ENCODE results near the gene DOCK3.
"Not testable (repeated sequence)": the region's sequence is repeated elsewhere in the genome, so short reads cannot be mapped to it uniquely, and the experiment has no call there.

Gene DOCK3

DNA sequence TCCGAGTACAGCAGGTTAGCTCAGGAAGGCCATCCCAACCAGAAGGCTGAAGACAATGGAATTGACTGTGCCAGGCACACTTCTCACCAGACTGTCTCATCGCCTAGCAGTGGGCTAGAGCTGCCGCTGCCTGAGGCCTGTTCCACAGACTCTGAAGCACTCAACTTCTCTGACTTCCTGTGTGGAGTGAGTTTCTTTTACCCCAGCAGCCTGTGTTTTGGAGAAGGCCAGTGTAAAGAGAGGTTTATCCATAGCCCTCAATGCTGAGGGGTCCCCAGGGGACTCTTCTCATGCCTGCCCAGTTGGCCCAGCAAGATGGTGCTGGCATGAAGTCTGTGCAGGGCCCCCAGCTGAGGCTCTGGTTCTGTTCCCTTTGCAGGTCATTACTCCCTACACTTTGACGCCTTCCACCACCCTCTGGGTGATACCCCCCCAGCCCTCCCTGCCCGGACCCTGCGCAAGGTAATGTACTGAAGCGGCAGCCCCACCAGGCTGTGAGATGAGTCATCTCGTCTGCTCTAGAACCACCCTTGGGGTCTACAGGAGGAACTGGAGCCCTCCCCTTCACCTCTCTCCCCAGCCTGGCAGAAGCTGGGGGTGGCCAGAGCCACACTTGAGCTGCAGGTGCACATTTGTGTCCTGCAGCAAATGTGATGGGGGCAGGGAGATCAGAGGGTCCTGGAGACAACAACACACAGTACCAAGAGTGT is 705.2 kb downstream of the DOCK3 start:
- no peak for DNase-seq

DNA sequence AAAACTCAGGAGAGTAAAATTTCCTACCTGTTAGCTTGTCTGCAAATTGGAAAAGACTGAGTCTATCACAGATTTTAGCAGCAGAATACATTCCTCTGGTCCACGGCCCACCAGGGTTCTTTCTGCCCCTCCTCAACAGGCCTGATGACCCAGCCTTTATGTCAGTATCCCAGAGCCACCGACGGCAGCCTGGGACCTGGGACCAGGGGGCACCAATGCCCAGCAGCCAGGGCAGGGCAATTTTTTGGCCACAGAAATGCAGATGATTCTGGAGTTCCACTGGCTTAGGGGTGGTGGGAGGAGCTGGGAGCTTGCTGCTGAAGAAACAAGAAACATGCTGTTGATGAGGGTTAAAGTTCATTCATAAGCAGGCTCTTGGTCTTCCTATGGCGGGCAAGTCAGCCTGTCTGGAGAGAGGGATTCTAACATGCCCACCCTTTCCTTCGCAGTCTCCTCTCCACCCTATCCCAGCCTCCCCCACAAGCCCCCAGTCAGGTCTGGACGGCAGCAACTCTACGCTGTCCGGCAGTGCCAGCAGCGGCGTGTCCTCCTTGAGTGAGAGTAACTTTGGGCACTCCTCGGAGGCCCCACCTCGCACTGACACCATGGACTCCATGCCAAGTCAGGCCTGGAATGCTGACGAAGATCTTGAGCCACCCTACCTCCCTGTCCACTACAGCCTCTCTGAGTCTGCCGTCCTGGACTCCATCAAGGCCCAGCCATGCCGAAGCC is 706.0 kb downstream of the DOCK3 start:
- no peak for DNase-seq

DNA sequence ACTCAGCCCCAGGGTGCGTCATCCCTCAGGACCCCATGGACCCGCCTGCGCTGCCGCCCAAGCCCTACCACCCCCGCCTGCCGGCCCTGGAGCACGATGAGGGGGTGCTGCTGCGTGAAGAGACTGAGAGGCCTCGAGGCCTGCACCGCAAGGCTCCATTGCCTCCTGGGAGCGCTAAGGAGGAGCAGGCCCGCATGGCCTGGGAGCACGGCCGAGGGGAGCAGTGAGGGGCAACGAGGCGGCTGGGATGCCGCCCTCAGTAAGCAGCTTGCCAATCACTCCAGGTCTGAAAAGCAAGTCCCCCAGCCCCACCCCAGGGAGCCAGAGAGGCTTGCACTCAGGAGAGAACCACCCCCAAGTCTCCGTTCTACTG is 706.6 kb downstream of the DOCK3 start:
- no peak for DNase-seq

DNA sequence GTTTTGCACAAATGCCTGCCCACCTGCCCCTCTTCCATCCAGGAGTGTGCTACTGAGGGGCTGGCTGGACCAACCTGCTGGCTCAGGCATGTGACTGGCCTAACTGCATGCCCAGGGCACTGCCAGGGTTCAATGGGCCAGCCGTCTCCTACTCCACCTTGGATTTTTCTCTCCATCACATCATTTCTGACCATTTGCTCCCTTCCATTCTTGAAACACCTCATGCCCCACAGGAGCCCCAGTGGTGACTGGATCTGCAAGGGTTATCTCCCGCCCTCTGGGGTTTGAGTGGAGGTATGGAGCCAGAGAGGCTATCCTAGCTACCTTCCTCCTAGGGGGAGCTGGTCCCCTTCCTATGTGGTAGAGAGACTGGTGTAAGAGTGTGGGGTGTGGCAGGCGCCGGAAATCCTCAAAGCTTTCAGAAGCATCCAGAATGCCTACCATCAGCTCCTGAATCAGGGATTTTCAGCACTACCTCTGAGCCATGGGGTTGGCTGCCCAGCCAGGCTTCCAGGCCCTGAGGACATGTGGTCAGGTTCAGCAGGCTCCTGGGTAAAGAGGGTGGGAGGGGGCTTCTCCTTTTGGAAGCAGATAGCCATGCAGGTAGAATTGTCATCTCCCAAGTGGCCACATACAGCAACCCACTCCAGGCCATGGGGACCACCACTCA is 707.5 kb downstream of the DOCK3 start:
- DNase-seq = no peak

DNA sequence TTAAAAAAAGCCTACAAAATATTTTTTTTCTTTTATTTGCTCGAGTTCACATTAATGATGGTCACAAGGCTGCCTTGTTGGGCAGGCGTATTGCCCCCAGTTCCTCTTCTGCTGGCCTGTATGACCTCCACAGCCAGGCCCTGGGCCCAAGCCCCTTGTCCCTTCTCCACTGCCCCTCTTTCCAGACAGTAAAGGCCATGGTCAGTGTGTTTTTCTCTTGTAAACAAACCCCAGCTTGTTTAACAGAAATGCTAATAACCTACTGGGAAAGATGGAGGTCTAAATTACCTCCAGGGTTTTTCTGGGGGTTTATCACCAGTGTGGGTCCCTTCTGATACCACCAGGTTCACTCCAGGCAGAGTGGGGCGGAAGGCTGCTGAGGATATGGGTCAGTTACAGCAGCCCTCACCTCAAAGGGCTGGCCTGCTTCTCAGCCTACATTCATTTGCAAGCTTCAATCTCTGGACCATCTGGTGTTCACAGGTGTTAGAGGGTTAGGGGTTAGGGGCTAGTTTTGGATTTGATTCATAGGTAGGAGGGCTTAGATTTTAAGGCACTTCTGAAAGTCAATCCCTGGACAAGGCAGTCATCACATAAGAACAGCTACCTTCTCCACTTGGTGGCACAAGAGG is 708.3 kb downstream of the DOCK3 start:
- DNase-seq = no peak

DNA sequence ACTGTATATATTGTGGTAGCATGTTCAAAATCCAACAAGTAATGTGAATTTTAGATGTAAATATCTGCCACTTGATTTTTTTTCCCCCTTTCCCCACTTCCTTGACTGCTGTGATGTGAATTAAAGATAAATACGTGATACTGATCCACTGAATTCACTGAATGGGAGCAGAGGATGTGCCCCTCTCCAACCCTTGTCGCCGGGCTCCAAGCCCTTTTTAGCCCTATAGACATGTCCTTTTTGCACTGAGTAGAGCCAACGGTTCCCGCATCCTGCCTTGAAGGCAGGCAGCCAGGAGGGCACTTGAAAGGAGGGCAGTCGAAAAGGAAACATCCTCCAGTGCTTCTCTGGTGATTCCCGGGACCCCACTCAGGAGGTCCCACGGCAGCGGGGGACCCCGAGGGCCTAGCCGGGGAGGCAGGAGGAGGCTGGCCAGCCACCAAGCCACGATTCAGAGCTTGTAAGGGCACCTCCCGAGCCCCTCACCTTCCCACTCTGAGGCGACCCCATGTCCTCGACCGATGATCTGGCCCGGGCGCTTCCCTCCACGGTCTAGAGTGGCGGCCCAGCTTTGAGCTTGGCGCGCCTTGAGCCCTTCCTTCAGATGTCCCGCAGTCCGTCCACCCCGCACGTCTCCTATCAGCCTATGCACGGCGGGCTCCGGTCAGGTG is 709.5 kb downstream of the DOCK3 start:
- no peak for DNase-seq

DNA sequence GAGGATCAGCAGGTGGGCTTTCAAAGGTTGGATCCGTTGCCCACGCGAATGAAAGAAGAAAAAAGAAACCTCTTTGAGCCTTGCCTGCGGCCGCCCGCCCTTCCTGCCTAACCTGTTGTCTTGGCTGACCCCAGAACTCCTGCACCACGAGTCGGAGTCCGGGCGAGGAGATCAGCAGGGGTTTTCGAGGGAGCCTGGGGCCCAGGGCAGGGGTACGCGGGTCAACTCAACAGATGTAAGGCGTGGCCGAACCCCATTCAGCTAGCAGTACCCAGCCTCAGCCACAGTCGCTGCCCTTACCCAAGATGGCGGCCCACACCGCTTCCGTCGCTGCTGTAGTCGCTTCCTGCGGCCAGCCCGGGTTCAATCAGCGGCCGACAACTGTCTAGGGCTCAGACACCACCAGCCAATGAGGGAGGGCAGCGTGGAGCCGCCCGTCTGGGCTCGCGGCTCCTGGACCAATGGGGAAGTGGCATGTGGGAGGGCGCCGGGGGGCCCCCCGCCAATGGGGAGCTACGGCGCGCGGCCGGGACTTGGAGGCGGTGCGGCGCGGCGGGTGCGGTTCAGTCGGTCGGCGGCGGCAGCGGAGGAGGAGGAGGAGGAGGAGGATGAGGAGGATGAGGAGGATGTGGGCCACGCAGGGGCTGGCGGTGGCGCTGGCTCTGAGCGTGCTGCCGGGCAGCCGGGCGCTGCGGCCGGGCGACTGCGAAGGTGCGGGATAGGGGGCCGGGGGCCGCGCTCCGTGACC is 710.2 kb downstream of the DOCK3 start, which contains the start of gene MANF:
Gene MANF (plus strand): TSS at position 566 of the 748 bp plus-strand sequence. CDS start 52 bp downstream, at position 618.
- DNase-seq = peak; percentile 81

DNA sequence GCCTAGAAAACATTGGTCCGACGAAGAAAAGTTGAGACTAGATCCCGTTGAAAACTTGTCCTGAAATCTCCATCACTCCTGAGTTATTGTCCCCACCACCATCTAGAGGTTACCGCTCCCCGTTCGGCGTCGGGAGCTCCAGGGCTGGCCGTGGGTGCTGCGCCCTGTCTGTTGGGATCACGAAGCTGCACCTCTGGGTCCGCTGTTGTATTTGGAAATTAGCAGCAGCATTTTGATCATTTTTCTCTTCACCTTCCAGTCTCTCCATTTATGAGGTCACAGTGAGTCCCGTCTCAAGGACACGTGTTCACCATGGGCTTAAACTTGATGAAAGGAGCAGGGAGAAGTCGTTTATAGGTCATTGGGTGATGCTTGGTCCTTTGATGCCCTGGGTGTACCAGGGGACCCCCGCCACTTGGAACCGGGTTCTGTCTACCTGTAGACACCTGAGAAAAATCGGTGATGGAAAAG is 710.9 kb downstream of the DOCK3 start:
- DNase-seq = no peak

DNA sequence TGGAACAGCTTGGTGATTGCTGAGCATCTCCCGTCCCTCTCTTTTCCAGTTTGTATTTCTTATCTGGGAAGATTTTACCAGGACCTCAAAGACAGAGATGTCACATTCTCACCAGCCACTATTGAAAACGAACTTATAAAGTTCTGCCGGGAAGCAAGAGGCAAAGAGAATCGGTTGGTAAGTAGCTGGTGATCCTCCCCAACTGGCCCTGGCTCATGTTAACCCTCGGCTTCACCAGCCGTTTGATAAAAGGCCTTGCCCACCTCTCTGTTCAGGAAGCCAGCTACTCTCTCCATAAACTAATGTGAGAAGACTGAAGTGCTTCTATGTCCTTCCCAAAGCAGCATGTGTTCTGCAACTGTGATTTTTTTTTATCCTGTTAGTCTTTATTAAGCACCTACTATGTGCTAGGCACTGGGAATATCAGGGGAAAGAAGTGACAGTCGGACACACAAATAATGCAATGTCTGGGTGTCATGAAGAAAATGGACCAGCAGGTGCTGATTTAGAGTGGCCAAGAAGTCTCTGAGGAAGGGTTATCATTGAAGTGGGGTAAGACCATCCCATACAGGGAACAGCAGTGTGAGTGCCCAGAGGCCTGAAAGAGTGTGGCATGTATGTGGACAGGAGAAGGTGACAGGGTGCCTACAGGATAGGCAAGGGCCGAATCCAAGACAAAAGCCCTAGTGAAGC is 711.6 kb downstream of the DOCK3 start:
- no peak for DNase-seq

DNA sequence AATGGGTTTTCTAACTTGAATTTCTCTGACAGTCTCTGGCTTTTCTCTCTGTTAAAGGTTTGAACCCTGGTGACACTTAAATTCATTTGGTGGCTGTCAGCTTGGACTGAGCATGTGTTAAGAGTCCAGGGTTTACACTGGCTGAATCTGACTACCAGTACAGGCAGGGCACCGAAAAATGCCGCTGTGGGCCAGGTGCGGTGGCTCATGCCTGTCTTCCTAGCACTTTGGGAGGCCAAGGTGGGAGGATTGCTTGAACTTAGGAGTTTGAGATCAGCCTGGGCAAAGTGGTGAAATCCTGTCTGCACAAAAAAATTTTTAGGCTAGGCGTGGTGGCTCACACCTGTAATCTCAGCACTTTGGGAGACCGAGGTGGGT is 712.1 kb downstream of the DOCK3 start:
- no peak for DNase-seq

DNA sequence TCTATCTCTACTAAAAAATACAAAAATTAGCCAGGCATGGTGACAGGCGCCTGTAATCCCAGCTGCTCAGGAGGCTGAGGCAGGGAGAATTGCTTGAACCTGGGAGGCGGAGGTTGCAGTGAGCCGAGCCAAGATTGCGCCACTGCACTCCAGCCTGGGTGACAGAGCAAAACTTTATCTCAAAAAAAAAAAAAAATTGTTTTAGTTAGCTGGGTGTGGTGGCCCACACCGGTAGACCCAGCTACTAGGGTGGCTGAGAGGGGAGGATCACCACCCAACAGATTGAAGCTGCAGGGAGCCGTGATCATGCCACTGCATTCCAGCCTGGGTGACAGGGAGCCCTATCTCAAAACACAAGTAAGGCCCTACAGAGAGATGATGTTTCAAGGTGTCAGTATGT is 712.6 kb downstream of the DOCK3 start:
- not testable (repeated sequence) for DNase-seq

DNA sequence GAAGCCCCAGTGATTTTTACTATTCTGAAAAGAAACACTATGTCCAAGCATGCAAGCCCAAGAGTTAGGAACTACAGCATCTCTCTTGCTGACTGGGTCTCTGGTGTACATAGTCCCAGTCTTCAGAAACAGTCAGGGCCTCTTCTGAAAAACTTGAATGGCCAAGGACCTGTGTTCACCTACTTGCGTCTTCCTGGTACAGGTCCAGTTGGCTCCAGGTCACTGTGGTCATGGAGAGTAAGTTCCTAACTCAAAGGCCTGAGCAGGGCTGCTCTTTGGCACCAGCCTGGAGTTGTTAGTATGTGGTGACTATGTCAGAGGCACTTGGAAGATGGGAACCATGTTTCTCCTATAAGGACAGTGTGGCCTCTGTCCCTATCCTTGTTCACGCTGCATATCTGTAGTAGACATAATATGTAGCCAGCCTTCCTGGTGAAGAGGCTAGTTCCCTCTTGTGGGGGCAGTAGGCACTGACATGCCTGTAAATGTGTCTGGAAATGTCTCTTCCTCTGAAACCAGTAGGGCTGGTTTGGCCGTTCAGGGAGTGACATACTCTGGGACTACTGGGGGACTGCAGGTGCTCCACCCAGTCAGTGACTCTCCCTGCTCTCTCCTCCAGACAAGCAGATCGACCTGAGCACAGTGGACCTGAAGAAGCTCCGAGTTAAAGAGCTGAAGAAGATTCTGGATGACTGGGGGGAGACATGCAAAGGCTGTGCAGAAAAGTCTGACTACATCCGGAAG is 713.7 kb downstream of the DOCK3 start:
- DNase-seq = no peak

DNA sequence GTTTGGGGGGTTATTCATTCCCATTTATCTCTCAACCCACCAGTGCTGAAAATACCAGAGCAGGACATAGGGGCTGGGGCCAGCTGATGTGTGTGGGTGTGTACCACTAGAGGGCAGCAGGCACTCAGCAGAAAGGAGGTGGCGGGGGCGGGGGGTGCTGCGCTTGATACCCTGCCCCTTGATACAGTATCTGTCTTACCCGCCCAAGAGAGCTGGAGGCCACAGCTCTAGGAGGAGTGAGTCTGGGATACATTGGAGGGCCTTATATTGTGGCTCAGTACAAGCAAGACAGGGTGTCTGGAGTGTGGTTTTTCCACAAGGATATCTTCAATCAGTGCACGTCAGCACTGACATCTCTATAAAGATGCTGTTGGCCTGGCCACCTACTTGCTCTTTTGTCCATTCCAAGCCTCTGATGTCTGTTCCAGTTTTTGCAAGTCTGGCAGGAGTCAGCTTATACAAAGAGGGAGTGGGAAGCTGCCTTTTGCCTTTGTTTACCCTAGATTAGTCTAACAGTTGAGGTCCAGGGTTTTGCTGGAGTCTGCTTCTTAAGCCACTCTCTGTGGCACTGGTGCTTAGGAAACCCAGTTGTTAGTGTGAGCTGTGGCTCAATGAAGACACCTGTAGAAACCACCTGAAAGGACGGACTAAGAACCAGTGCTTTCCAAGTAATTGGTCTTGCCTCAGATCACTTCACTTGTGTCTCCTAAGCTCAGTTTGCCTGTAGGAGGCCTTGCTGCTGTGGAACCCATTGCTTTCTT is 714.9 kb downstream of the DOCK3 start:
- no peak for DNase-seq

DNA sequence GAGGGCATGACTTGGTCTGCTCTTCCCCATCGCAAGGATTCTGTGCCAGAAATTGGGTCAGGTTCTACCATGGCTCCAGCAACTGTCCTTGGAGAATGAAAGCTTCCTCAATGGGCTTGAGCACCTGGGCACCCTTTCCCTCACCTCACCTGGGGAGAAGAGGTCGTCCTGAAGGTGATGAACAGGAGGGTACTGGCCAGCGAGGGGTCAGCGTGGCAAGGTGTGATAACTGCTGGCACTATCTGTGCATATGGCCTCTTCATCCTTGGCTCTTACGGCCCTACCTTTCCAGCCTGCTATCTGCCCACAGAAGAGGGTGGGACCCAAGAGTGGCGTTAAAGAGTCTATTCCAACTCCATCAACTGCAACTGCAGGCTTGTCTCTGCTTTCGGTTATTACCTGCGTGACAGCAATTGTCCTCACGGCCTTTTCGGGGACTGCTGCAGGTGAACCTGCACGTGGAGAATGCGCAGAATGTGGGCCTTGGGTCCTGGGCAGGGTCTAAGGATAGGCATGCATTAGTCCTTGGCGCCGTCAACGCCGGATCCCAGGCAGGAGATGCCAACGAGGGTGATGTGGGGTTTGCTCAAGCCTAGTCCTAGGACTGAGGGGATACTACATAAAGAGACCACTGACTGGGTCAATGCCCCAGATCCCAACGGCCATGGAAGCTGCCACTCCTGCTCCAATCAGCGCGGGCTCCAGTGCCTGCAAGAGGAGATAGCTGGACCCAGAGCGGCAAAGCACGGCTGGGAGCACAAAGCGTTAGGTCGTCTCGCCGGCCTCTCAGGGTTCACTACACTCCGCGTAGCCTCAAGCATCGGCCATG is 715.7 kb downstream of the DOCK3 start:
- no peak for DNase-seq

DNA sequence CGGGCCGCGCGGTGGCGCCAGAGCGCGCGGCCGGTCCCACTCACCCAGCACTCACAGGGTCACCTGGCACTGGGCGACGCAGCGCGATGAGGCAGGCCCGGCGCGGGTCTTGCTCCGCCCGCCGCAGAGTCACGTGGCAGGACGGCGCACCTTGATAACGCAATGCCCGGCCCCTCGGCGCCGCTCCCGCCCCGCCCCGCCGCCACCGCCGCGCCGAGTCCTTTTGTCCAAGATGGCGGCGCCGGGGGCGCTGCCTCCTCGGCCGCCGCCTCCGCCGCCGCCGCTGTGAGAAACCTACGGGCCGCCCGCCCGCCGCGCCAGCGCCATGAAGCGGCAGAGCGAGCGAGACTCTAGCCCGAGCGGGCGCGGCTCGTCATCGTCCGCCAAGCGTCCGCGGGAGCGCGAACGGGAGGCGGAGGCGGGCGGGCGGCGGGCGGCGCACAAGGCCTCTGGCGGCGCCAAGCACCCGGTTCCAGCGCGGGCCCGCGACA is 716.4 kb downstream of the DOCK3 start, which contains the start of gene RBM15B:
Gene RBM15B (plus strand): TSS at position 211 of the 491 bp plus-strand sequence. CDS start 115 bp downstream, at position 326.
- peak; percentile 80 for DNase-seq

DNA sequence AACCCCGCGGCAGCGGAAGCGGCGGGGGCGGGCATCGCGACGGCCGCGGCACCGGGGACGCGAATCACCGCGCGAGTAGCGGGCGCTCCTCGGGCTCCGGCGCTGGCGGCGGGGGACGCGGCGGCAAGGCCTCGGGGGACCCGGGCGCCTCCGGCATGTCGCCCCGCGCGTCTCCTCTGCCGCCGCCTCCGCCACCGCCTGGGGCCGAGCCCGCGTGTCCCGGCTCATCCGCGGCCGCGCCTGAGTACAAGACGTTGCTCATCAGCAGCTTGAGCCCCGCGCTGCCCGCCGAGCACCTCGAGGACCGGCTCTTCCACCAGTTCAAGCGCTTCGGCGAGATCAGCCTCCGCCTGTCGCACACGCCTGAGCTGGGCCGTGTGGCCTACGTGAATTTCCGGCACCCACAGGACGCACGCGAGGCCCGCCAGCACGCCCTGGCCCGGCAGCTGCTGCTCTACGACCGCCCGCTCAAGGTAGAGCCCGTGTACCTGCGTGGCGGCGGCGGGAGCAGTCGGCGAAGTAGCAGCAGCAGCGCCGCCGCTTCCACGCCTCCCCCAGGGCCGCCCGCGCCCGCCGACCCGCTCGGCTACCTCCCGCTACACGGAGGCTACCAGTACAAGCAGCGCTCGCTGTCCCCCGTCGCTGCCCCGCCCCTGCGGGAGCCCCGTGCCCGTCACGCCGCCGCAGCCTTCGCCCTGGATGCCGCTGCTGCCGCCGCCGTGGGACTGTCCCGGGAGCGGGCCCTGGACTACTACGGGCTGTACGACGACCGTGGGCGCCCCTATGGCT is 717.0 kb downstream of the DOCK3 start:
- no peak for DNase-seq

DNA sequence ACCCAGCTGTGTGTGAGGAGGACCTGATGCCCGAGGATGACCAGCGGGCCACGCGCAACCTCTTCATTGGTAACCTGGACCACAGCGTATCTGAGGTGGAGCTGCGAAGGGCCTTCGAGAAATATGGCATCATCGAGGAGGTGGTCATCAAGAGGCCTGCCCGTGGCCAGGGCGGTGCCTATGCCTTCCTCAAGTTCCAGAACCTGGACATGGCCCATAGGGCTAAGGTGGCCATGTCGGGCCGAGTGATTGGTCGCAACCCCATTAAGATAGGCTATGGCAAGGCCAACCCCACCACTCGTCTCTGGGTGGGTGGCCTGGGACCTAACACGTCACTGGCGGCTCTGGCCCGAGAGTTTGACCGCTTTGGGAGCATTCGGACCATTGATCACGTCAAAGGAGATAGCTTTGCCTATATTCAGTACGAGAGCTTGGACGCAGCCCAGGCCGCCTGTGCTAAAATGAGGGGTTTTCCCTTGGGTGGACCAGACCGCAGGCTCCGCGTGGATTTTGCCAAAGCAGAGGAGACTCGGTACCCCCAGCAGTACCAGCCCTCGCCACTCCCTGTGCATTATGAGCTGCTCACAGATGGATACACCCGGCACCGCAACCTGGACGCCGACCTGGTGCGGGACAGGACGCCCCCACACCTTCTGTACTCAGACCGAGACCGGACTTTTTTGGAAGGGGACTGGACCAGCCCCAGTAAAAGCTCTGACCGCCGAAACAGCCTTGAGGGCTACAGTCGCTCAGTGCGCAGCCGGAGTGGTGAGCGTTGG is 717.8 kb downstream of the DOCK3 start:
- no peak for DNase-seq
